Measurements from ENCODE around the gene BFSP1.

Gene BFSP1

GRCh38 chr20:17568045-17568788 lies 37.0 kb upstream of the BFSP1 start:
- Histone ChIP-seq H3K9ac (ENCODE audit: low read depth, low read length) (peak overlapping the region; percentile 84), H3K4me1 (ENCODE audit: control insufficient read depth, insufficient read depth, low read length) (peaks cover 21% of the 10 kb centered on the region), H3K9me3 (ENCODE audit: control insufficient read depth, insufficient read depth, low read length) (no peaks in the 10 kb centered on the region), H3K36me3 (ENCODE audit: control insufficient read depth, insufficient read depth, low read length) (no peaks in the 10 kb centered on the region), H3K4me3 (ENCODE audit: low read depth, low read length) (peak overlapping the region; percentile 84), H3K27me3 (ENCODE audit: control insufficient read depth, insufficient read depth, low read length) (no peaks in the 10 kb centered on the region)

GRCh38 chr20:17566345-17566744 lies 35.2 kb upstream of the BFSP1 start:
- no peaks in the 10 kb centered on the region for H3K36me3 ChIP-seq (ENCODE audit: control insufficient read depth, insufficient read depth, low read length)
- peaks cover 7% of the 10 kb centered on the region for H3K4me1 ChIP-seq (ENCODE audit: control insufficient read depth, insufficient read depth, low read length)
- H3K9me3 ChIP-seq (ENCODE audit: control insufficient read depth, insufficient read depth, low read length): no peaks in the 10 kb centered on the region
- H3K4me3 ChIP-seq (ENCODE audit: low read depth, low read length): no peak overlapping the region
- H3K27me3 ChIP-seq (ENCODE audit: control insufficient read depth, insufficient read depth, low read length): no peaks in the 10 kb centered on the region
- H3K9ac ChIP-seq (ENCODE audit: low read depth, low read length): no peak overlapping the region

- Histone ChIP-seq H3K9me3 (ENCODE audit: control insufficient read depth, insufficient read depth, low read length) (no peaks in the 10 kb centered on the region), H3K27me3 (ENCODE audit: control insufficient read depth, insufficient read depth, low read length) (no peaks in the 10 kb centered on the region), H3K4me1 (ENCODE audit: control insufficient read depth, insufficient read depth, low read length) (peaks cover 7% of the 10 kb centered on the region), H3K9ac (ENCODE audit: low read depth, low read length) (no peak overlapping the region), H3K36me3 (ENCODE audit: control insufficient read depth, insufficient read depth, low read length) (no peaks in the 10 kb centered on the region), H3K4me3 (ENCODE audit: low read depth, low read length) (no peak overlapping the region)
Measured at GRCh38 chr20:17565169-17565845, 34.1 kb upstream of the BFSP1 start.

- H3K4me3 ChIP-seq (ENCODE audit: low read depth, low read length): no peak overlapping the region
- no peak overlapping the region for H3K9ac ChIP-seq (ENCODE audit: low read depth, low read length)
- H3K4me1 ChIP-seq (ENCODE audit: control insufficient read depth, insufficient read depth, low read length): peaks cover 11% of the 10 kb centered on the region
- H3K36me3 ChIP-seq (ENCODE audit: control insufficient read depth, insufficient read depth, low read length): no peaks in the 10 kb centered on the region
- H3K9me3 ChIP-seq (ENCODE audit: control insufficient read depth, insufficient read depth, low read length): no peaks in the 10 kb centered on the region
- H3K27me3 ChIP-seq (ENCODE audit: control insufficient read depth, insufficient read depth, low read length): no peaks in the 10 kb centered on the region
Measured at GRCh38 chr20:17562804-17563305, 31.7 kb upstream of the BFSP1 start.

- H3K4me3 ChIP-seq (ENCODE audit: low read depth, low read length): no peak overlapping the region
- no peaks in the 10 kb centered on the region for H3K36me3 ChIP-seq (ENCODE audit: control insufficient read depth, insufficient read depth, low read length)
- no peak overlapping the region for H3K9ac ChIP-seq (ENCODE audit: low read depth, low read length)
- H3K4me1 ChIP-seq (ENCODE audit: control insufficient read depth, insufficient read depth, low read length): peaks cover 19% of the 10 kb centered on the region
- H3K9me3 ChIP-seq (ENCODE audit: control insufficient read depth, insufficient read depth, low read length): no peaks in the 10 kb centered on the region
- no peaks in the 10 kb centered on the region for H3K27me3 ChIP-seq (ENCODE audit: control insufficient read depth, insufficient read depth, low read length)
Measured at GRCh38 chr20:17560344-17561074, 29.3 kb upstream of the BFSP1 start.

- H3K9ac ChIP-seq (ENCODE audit: low read depth, low read length): no peak overlapping the region
- no peak overlapping the region for H3K4me3 ChIP-seq (ENCODE audit: low read depth, low read length)
- no peaks in the 10 kb centered on the region for H3K27me3 ChIP-seq (ENCODE audit: control insufficient read depth, insufficient read depth, low read length)
- no peaks in the 10 kb centered on the region for H3K9me3 ChIP-seq (ENCODE audit: control insufficient read depth, insufficient read depth, low read length)
- H3K4me1 ChIP-seq (ENCODE audit: control insufficient read depth, insufficient read depth, low read length): peaks cover 19% of the 10 kb centered on the region
- H3K36me3 ChIP-seq (ENCODE audit: control insufficient read depth, insufficient read depth, low read length): no peaks in the 10 kb centered on the region
Measured at GRCh38 chr20:17559338-17559737, 28.2 kb upstream of the BFSP1 start.

GRCh38 chr20:17558941-17559304 lies 27.7 kb upstream of the BFSP1 start:
- no peak overlapping the region for H3K4me3 ChIP-seq (ENCODE audit: low read depth, low read length)
- no peak overlapping the region for H3K9ac ChIP-seq (ENCODE audit: low read depth, low read length)
- H3K4me1 ChIP-seq (ENCODE audit: control insufficient read depth, insufficient read depth, low read length): peaks cover 19% of the 10 kb centered on the region
- no peaks in the 10 kb centered on the region for H3K36me3 ChIP-seq (ENCODE audit: control insufficient read depth, insufficient read depth, low read length)
- H3K27me3 ChIP-seq (ENCODE audit: control insufficient read depth, insufficient read depth, low read length): no peaks in the 10 kb centered on the region
- H3K9me3 ChIP-seq (ENCODE audit: control insufficient read depth, insufficient read depth, low read length): no peaks in the 10 kb centered on the region

- Histone ChIP-seq H3K4me3 (ENCODE audit: low read depth, low read length) (no peak overlapping the region), H3K4me1 (ENCODE audit: control insufficient read depth, insufficient read depth, low read length) (peaks cover 19% of the 10 kb centered on the region), H3K9me3 (ENCODE audit: control insufficient read depth, insufficient read depth, low read length) (no peaks in the 10 kb centered on the region), H3K27me3 (ENCODE audit: control insufficient read depth, insufficient read depth, low read length) (no peaks in the 10 kb centered on the region), H3K9ac (ENCODE audit: low read depth, low read length) (no peak overlapping the region), H3K36me3 (ENCODE audit: control insufficient read depth, insufficient read depth, low read length) (no peaks in the 10 kb centered on the region)
Measured at GRCh38 chr20:17558154-17558940, 27.2 kb upstream of the BFSP1 start.

GRCh38 chr20:17557675-17558006 lies 26.5 kb upstream of the BFSP1 start:
- no peaks in the 10 kb centered on the region for H3K36me3 ChIP-seq (ENCODE audit: control insufficient read depth, insufficient read depth, low read length)
- H3K9me3 ChIP-seq (ENCODE audit: control insufficient read depth, insufficient read depth, low read length): no peaks in the 10 kb centered on the region
- no peak overlapping the region for H3K9ac ChIP-seq (ENCODE audit: low read depth, low read length)
- H3K4me1 ChIP-seq (ENCODE audit: control insufficient read depth, insufficient read depth, low read length): peaks cover 19% of the 10 kb centered on the region
- H3K4me3 ChIP-seq (ENCODE audit: low read depth, low read length): no peak overlapping the region
- H3K27me3 ChIP-seq (ENCODE audit: control insufficient read depth, insufficient read depth, low read length): no peaks in the 10 kb centered on the region

GRCh38 chr20:17556837-17557674 lies 25.9 kb upstream of the BFSP1 start:
- Histone ChIP-seq H3K36me3 (ENCODE audit: control insufficient read depth, insufficient read depth, low read length) (no peaks in the 10 kb centered on the region), H3K9ac (ENCODE audit: low read depth, low read length) (no peak overlapping the region), H3K27me3 (ENCODE audit: control insufficient read depth, insufficient read depth, low read length) (no peaks in the 10 kb centered on the region), H3K4me1 (ENCODE audit: control insufficient read depth, insufficient read depth, low read length) (peaks cover 19% of the 10 kb centered on the region), H3K9me3 (ENCODE audit: control insufficient read depth, insufficient read depth, low read length) (no peaks in the 10 kb centered on the region), H3K4me3 (ENCODE audit: low read depth, low read length) (no peak overlapping the region)

- no peaks in the 10 kb centered on the region for H3K27me3 ChIP-seq (ENCODE audit: control insufficient read depth, insufficient read depth, low read length)
- peaks cover 19% of the 10 kb centered on the region for H3K4me1 ChIP-seq (ENCODE audit: control insufficient read depth, insufficient read depth, low read length)
- H3K9me3 ChIP-seq (ENCODE audit: control insufficient read depth, insufficient read depth, low read length): no peaks in the 10 kb centered on the region
- H3K9ac ChIP-seq (ENCODE audit: low read depth, low read length): no peak overlapping the region
- no peaks in the 10 kb centered on the region for H3K36me3 ChIP-seq (ENCODE audit: control insufficient read depth, insufficient read depth, low read length)
- H3K4me3 ChIP-seq (ENCODE audit: low read depth, low read length): no peak overlapping the region
Measured at GRCh38 chr20:17555106-17555505, 23.9 kb upstream of the BFSP1 start.
